ENCODE measurements around the gene IQCE.
"Not testable (repeated sequence)": the region's sequence is repeated elsewhere in the genome, so short reads cannot be mapped to it uniquely, and the experiment has no call there.

Gene IQCE

DNA sequence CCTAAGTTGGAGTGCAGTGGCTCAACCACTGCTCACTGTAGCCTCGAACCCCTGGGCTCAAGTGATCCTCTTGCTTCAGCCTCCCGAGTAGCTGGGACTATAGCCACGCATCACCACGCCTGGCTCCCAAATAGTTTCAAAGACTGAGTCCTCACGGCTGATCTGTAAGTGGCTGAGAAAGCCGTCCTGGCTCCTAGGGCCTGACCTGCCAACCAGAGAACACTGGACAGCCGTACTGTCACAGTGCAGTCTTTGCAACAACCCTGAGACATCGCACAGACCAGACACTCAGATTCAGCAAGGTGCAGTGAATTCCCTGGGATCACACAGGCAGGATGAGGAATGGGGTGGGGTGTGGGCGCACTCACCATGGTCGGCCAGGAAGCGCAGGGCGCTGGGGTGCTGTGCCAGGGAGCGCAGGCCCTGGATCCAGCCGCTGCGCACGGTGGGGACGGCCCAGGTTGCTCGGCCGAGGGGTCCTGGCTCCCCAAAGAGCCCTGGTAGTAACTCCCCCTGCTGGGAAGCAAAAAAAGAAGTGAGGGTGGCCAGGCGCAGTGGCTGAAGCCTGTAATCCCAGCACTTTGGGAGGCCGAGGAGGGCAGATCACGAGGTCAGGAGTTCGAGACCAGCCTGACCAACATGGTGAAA lies 14.1 kb upstream of the IQCE start:
- H3K27me3 Mint-ChIP-seq (ENCODE audit: low read depth), result no peaks in the 10 kb centered on the region
- H3K4me1 Mint-ChIP-seq (ENCODE audit: low read depth), result peaks cover 2% of the 10 kb centered on the region
- H3K9me3 Mint-ChIP-seq, result no peaks in the 10 kb centered on the region
- peaks cover 25% of the 10 kb centered on the region for H3K36me3 Mint-ChIP-seq (ENCODE audit: low read depth)
- no peak overlapping the region for H3K4me3 Mint-ChIP-seq
- H3K27ac Mint-ChIP-seq, result no peak overlapping the region
- DNase-seq (ENCODE audit: low spot score), result no peak

DNA sequence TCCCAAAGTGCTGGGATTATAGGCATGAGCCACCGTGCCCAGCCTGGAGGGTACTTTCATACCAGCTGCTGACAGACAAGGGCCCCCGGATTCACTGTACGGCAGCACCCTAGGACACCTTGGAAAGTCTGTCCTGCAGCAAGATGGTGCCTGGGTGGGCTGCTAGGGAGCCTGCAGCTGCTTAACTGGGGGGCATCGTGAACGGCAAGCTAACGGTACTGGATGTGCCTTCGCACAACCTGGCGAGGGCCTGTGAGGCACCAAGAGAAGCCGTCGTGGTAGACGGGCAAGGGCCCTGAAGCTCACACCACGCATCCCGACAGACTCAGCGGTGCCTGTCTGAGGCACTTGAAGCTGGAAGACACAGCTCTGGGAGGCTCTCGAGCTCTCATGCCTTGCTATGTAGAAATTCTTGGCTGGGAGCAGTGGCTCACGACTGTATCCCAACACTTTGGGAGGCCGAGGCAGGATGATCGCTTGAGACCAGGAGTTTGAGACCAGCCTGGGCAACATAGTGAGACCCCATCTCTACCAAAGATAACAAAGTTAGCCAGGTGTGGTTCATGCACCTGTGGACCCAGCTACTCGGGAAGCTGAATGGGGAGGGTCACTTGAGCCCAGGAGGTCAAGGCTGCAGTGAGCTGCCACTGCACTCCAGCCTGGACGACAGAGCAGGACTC lies 12.9 kb upstream of the IQCE start:
- Mint-ChIP-seq H3K9me3 (no peaks in the 10 kb centered on the region), H3K27me3 (ENCODE audit: low read depth) (no peaks in the 10 kb centered on the region), H3K36me3 (ENCODE audit: low read depth) (peaks cover 27% of the 10 kb centered on the region), H3K4me1 (ENCODE audit: low read depth) (peaks cover 4% of the 10 kb centered on the region), H3K4me3 (no peak overlapping the region), H3K27ac (no peak overlapping the region)
- DNase-seq (ENCODE audit: low spot score), result no peak

DNA sequence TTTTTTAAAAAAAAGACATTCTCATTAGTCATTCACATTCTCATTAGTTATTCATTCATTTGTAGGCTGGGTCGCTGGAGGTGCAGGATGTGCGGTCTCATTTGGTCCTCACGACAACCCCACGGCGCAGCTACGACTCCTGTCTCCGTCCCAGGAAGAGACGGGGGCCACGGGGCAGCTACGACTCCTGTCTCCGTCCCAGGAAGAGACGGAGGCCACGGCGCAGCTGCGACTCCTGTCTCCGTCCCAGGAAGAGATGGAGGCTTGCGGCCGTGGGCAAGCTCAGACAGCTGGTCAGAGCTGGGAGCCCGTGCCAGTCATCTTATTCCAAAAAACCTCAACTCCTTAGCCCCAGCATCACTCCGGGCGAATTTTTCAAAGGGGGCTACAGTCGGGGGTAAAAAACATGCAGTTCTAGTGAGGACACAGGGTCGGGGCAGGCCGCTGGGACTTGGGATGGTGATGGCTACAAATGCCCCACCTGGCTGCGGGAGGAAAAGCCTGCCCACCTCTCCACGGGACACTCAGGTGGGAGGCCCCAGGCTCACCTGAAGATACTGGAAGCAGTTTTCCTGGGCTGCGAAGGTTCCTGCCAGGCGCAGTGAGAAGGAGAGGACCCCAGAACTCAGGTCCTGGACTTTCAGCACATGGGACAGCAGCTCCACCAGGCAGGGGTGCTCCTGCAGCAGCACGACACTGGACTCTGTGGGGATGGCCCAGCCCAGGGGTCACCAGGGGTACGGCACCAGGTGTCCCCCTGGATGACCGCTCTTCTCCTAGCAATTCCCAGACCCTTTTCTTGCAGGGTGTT lies 11.8 kb upstream of the IQCE start:
- Mint-ChIP-seq H3K36me3 (ENCODE audit: low read depth) (peaks cover 30% of the 10 kb centered on the region), H3K27ac (no peak overlapping the region), H3K4me1 (ENCODE audit: low read depth) (peaks cover 4% of the 10 kb centered on the region), H3K9me3 (no peaks in the 10 kb centered on the region), H3K27me3 (ENCODE audit: low read depth) (no peaks in the 10 kb centered on the region), H3K4me3 (no peak overlapping the region)
- no peak for DNase-seq (ENCODE audit: low spot score)

- H3K27ac Mint-ChIP-seq, result no peak overlapping the region
- peaks cover 12% of the 10 kb centered on the region for H3K4me1 Mint-ChIP-seq (ENCODE audit: low read depth)
- no peak overlapping the region for H3K4me3 Mint-ChIP-seq
- DNase-seq (ENCODE audit: low spot score), result no peak
- no peaks in the 10 kb centered on the region for H3K27me3 Mint-ChIP-seq (ENCODE audit: low read depth)
- no peaks in the 10 kb centered on the region for H3K9me3 Mint-ChIP-seq
- H3K36me3 Mint-ChIP-seq (ENCODE audit: low read depth), result peaks cover 26% of the 10 kb centered on the region
Observed at GRCh38 chr7:2551418-2551817, 7.4 kb upstream of the IQCE start.

DNA sequence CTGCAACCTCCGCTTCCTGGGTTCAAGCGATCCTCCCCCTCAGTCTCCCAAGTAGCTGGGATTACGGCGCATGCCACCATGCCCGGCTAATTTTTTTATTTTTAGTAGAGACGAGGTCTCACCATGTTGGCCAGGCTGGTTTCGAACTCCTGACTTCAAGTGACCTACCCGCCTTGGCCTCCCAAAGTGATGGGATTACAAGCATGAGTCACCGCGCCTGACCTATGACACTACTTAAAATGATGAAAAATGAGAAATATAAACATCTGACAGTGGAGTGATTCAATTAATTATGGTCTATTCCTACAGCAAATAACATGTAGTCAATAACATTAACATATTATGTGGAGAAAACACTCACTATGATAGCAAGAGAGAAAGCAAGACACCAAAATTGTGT lies 5.7 kb upstream of the IQCE start:
- no peak for DNase-seq (ENCODE audit: low spot score)
- H3K27ac Mint-ChIP-seq, result no peak overlapping the region
- H3K4me1 Mint-ChIP-seq (ENCODE audit: low read depth), result peaks cover 15% of the 10 kb centered on the region
- H3K4me3 Mint-ChIP-seq, result peak overlapping the region; percentile 90
- H3K27me3 Mint-ChIP-seq (ENCODE audit: low read depth), result no peaks in the 10 kb centered on the region
- H3K36me3 Mint-ChIP-seq (ENCODE audit: low read depth), result peaks cover 16% of the 10 kb centered on the region
- H3K9me3 Mint-ChIP-seq, result no peaks in the 10 kb centered on the region

DNA sequence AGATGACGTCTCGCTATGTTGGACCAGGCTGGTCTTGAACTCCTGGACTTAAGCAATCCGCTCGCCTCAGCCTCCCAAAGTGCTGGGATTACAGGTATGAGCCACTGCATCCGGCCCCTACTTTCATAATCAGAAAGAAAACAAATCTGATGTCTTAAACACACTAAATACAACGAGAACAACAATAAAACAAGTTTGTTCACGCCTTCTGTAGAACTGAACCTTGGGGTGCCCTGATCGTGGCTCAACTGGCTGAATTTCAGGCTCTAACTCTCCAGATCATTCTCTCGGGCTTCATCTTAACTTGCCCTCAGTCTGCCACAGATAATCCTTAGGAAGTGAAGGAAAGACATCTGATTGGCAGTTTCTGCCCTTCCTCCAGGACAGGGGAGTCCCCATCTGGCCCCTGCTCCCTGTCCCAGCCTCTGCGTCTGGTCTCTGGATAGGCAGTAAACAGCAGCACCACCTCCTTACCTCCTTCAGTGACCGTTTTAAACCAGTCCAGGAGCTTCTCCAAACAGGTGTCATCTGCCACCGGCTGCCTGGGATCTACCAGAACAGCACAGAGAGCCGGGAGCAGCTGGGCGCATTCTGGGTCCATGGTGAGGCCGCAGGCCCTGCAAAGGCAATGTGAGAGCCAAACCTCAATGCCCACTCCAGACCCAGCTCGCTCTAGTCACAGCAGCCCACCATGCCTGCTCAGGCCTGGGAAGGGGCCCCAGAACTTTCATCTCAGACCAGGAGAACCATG lies 4.8 kb upstream of the IQCE start:
- no peaks in the 10 kb centered on the region for H3K27me3 Mint-ChIP-seq (ENCODE audit: low read depth)
- H3K4me3 Mint-ChIP-seq, result peak overlapping the region; percentile 90
- H3K36me3 Mint-ChIP-seq (ENCODE audit: low read depth), result peaks cover 15% of the 10 kb centered on the region
- peaks cover 17% of the 10 kb centered on the region for H3K4me1 Mint-ChIP-seq (ENCODE audit: low read depth)
- no peak for DNase-seq (ENCODE audit: low spot score)
- no peaks in the 10 kb centered on the region for H3K9me3 Mint-ChIP-seq
- H3K27ac Mint-ChIP-seq, result peak overlapping the region; percentile 90

DNA sequence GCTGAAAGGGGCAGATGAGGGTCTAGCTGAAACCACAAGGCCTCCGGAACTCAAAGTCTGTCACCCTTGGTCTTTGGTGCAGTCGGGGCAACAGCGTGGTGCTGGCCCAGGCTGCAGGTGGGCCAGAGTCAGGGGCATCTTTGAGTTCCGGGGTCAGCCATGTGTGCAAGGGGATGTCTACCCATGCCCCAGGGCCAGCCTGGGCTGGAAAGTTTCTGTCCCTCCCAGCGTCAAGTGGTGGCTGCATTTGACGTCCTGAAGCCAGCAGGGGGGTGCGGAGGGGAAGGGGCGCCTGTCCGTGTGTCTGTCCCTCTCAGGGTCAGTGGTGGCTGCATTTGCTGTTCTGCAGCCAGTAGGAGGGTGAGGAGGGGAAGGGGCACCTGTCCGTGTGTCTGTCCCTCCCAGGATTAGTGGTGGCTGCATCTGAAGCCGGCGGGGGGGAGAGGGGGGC lies 4.1 kb upstream of the IQCE start:
- Mint-ChIP-seq H3K36me3 (ENCODE audit: low read depth) (peaks cover 12% of the 10 kb centered on the region), H3K27me3 (ENCODE audit: low read depth) (no peaks in the 10 kb centered on the region), H3K27ac (peak overlapping the region; percentile 90), H3K4me1 (ENCODE audit: low read depth) (peaks cover 15% of the 10 kb centered on the region), H3K4me3 (peak overlapping the region; percentile 90), H3K9me3 (no peaks in the 10 kb centered on the region)
- DNase-seq (ENCODE audit: low spot score), result no peak

DNA sequence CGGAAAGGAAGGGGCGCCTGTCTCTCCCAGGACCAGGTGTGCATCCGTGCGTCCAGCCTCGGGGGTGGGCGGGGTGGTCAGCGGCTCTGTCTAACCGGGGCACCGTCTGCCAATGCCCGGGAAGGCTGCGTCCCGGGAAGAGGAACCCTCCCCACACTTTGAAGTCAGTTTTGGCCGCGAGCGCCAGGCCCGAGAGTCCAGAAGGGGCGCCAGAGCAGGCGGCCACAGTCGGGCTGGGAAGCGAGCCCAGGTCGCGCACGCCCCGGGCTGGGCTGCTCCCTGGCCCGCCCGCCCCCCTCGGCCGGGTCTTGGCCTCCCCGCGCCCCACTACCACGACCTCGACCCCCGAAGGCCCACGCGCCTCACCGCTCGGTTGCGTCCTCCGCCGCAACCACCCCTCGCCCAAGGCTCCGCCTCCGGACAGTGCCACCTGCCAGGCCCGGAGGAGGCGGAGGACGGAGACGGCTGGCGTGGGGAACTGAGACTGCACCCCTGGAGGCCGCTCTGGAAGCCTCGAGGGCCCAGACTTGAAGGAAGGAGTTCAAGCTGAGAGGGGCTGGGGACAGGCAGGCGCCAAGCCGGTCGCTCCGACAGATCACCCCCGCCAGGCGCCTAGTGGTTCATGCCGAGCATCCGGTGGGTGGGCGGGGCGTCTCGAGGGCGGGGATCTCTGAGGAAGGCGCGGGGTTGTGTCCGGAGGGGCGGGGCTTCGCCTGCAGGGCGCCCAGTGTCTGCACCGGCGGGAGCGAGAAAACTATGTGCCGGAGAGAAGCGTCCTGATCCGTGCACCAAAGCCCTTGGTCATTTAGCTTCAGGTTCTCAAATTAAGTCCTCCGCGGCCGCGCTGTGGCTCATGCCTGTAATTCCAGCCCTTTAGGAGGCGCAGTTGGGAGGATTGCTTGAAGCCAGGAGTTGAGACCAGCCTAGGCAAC lies 3.4 kb upstream of the IQCE start, which contains the start of gene BRAT1:
TSS of gene BRAT1 (minus strand) at position 404 of the 932 bp plus-strand sequence. CDS start 1,093 bp downstream, outside the sequence.
- Mint-ChIP-seq H3K27ac (peak within 1 kb of the TSS; percentile 90), H3K4me3 (peak within 1 kb of the TSS; percentile 90), H3K36me3 (ENCODE audit: low read depth) (peaks cover 11% of the 10 kb centered on the region), H3K4me1 (ENCODE audit: low read depth) (peaks cover 21% of the 10 kb centered on the region), H3K27me3 (ENCODE audit: low read depth) (no peaks in the 10 kb centered on the region), H3K9me3 (no peaks in the 10 kb centered on the region)
- peak; percentile 91 for DNase-seq (ENCODE audit: low spot score)

GRCh38 chr7:2559283-2559950 lies 638 bp downstream of the IQCE start:
- peak overlapping the region; percentile 36 for H3K27ac Mint-ChIP-seq
- peaks cover 12% of the 10 kb centered on the region for H3K4me1 Mint-ChIP-seq (ENCODE audit: low read depth)
- no peaks in the 10 kb centered on the region for H3K9me3 Mint-ChIP-seq
- H3K27me3 Mint-ChIP-seq (ENCODE audit: low read depth), result no peaks in the 10 kb centered on the region
- peak overlapping the region; percentile 76 for H3K4me3 Mint-ChIP-seq
- H3K36me3 Mint-ChIP-seq (ENCODE audit: low read depth), result no peaks in the 10 kb centered on the region
- peak; percentile 30 for DNase-seq (ENCODE audit: low spot score)

DNA sequence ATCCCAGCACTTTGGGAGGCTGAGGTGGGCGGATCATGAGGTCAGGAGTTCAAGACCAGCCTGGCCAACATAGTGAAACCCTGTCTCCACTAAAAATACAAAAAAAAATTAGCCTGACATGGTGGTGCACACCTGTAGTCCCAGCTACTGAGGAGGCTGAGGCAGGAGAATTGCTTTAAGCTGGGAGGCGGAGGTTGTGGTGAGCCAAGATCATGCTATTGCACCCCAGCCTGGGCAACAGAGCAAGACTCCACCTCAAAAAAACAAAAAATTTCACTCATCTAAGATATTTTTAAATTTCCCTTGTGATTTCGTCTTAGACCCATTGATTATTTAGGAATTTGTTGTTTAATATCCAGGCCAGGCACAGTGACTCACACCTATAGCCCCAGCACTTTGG lies 5.2 kb downstream of the IQCE start:
- not testable (repeated sequence) for H3K4me1 Mint-ChIP-seq (ENCODE audit: low read depth); H3K9me3 Mint-ChIP-seq; H3K4me3 Mint-ChIP-seq; H3K27ac Mint-ChIP-seq; DNase-seq (ENCODE audit: low spot score); H3K36me3 Mint-ChIP-seq (ENCODE audit: low read depth); H3K27me3 Mint-ChIP-seq (ENCODE audit: low read depth)

- no peaks in the 10 kb centered on the region for H3K36me3 Mint-ChIP-seq (ENCODE audit: low read depth)
- no peaks in the 10 kb centered on the region for H3K27me3 Mint-ChIP-seq (ENCODE audit: low read depth)
- no peak overlapping the region for H3K27ac Mint-ChIP-seq
- no peak overlapping the region for H3K4me3 Mint-ChIP-seq
- no peak for DNase-seq (ENCODE audit: low spot score)
- peaks cover 2% of the 10 kb centered on the region for H3K4me1 Mint-ChIP-seq (ENCODE audit: low read depth)
- H3K9me3 Mint-ChIP-seq, result no peaks in the 10 kb centered on the region
Observed at GRCh38 chr7:2564970-2565540, 6.3 kb downstream of the IQCE start.

- Mint-ChIP-seq H3K27me3 (ENCODE audit: low read depth) (no peaks in the 10 kb centered on the region), H3K4me3 (no peak overlapping the region), H3K9me3 (no peaks in the 10 kb centered on the region), H3K36me3 (ENCODE audit: low read depth) (no peaks in the 10 kb centered on the region), H3K4me1 (ENCODE audit: low read depth) (no peaks in the 10 kb centered on the region), H3K27ac (no peak overlapping the region)
- no peak for DNase-seq (ENCODE audit: low spot score)
Observed at GRCh38 chr7:2566348-2566889, 7.6 kb downstream of the IQCE start.
